PC-9 (cell line): ENCODE measurements around the gene YIF1B. TPM values are rescaled to one million over a fixed set of nuclear protein-coding genes. Genes with fewer than 3 reads are reported as not detected.

ENCODE experiments used
- BruUV-seq: library from RNA; stranded (reverse); fragments of 400-500 nt; replicated peaks from 2 replicates; lab custom pipeline; 2021; lab: Mats Ljungman, UMichigan
- CTCF ChIA-PET: fragments of 300-600 bp; sonication (Branson Sonifier 250); formaldehyde crosslinking; loops from one replicate; lab custom pipeline; 2022; ENCODE audit warnings: antibody characterized with exemption; lab: Charles Lee
- POLR2A ChIA-PET: fragments of 300-600 bp; sonication (Branson Sonifier 250); formaldehyde crosslinking; loops from one replicate; lab custom pipeline; 2022; ENCODE audit warnings: antibody characterized with exemption; ENCODE audit not compliant: unreplicated experiment; lab: Charles Lee
- DNase-seq, 2 experiments: peaks; one replicate each; pipeline versions ENCODE4 v3.0.0 to v3.0.0-alpha.2; 2015 to 2022; ENCODE audit warnings: mixed read lengths in 1 of 2
- H2AFZ ChIP-seq: fragments of 200-600 bp; sonication (generic); 2 replicates; pipeline ENCODE4 v1.8.1; 2017; ENCODE audit warnings: antibody characterized with exemption
- H3F3A ChIP-seq: fragments of 200-600 bp; sonication (generic); 2 replicates; pipeline ENCODE4 v1.8.1; 2017; ENCODE audit warnings: antibody characterized with exemption, mild to moderate bottlenecking, low read depth; ENCODE audit not compliant: insufficient read depth
- H3K27ac ChIP-seq: fragments of 200-600 bp; sonication (generic); 2 replicates; pipeline ENCODE4 v1.6.1; 2016; ENCODE audit warnings: mixed run types
- H3K27me3 ChIP-seq: fragments of 200-600 bp; sonication (generic); 2 replicates; pipeline ENCODE4 v1.6.1; 2016; ENCODE audit warnings: low read depth, mixed run types; ENCODE audit not compliant: insufficient read depth
- H3K36me3 ChIP-seq: fragments of 200-600 bp; sonication (generic); 2 replicates; pipeline ENCODE4 v1.6.1; 2016; ENCODE audit warnings: low read depth, mixed run types
- H3K4me1 ChIP-seq: fragments of 200-600 bp; sonication (generic); replicated peaks from 2 replicates; pipeline ENCODE4 v1.6.1; 2016; ENCODE audit warnings: mixed run types; ENCODE audit not compliant: insufficient read depth
- H3K4me2 ChIP-seq: fragments of 200-600 bp; sonication (generic); 2 replicates; pipeline ENCODE4 v1.6.1; 2017; ENCODE audit warnings: mixed run types
- H3K4me3 ChIP-seq: fragments of 200-600 bp; sonication (generic); 2 replicates; pipeline ENCODE4 v1.6.1; 2016; ENCODE audit warnings: mixed run types
- H3K79me2 ChIP-seq: fragments of 200-600 bp; sonication (generic); 2 replicates; pipeline ENCODE4 v1.6.1; 2017; ENCODE audit warnings: low read depth, mixed run types
- H3K9me2 ChIP-seq: fragments of 200-600 bp; sonication (generic); 2 replicates; pipeline ENCODE4 v1.8.1; 2017; ENCODE audit warnings: mild to moderate bottlenecking; ENCODE audit not compliant: insufficient read depth
- H3K9me3 ChIP-seq: fragments of 200-600 bp; sonication (generic); 2 replicates; pipeline ENCODE4 v1.8.1; 2016; ENCODE audit warnings: low read depth; ENCODE audit not compliant: insufficient read depth
- H4K20me1 ChIP-seq: fragments of 200-600 bp; sonication (generic); 2 replicates; pipeline ENCODE4 v1.8.1; 2017; ENCODE audit not compliant: insufficient read depth
- CTCF ChIP-seq: fragments of 200-600 bp; sonication (generic); conservative IDR thresholded peaks from 2 replicates; pipeline ENCODE4 v1.6.1; 2017; ENCODE audit warnings: mixed run types, antibody characterized with exemption, mild to moderate bottlenecking, moderate library complexity
- EZH2 ChIP-seq: fragments of 200-600 bp; sonication (generic); IDR thresholded peaks from 2 replicates; pipeline ENCODE4 v1.8.0; 2017; ENCODE audit warnings: antibody characterized with exemption, low read depth
- intact Hi-C: fragments of 100-400 bp; cut with micrococcal nuclease; formaldehyde crosslinking; loops from one replicate; pipeline ENCODE4 v1.10.0; 2022; ENCODE audit not compliant: unreplicated experiment
- total RNA-seq: library from RNA; stranded (reverse); gene quantifications from 2 replicates; pipeline ENCODE4 v1.2.3, GENCODE V29; 2021

The YIF1B gene
- total RNA-seq, 1 experiment from 2014 or later: 39.8 TPM

DNA sequence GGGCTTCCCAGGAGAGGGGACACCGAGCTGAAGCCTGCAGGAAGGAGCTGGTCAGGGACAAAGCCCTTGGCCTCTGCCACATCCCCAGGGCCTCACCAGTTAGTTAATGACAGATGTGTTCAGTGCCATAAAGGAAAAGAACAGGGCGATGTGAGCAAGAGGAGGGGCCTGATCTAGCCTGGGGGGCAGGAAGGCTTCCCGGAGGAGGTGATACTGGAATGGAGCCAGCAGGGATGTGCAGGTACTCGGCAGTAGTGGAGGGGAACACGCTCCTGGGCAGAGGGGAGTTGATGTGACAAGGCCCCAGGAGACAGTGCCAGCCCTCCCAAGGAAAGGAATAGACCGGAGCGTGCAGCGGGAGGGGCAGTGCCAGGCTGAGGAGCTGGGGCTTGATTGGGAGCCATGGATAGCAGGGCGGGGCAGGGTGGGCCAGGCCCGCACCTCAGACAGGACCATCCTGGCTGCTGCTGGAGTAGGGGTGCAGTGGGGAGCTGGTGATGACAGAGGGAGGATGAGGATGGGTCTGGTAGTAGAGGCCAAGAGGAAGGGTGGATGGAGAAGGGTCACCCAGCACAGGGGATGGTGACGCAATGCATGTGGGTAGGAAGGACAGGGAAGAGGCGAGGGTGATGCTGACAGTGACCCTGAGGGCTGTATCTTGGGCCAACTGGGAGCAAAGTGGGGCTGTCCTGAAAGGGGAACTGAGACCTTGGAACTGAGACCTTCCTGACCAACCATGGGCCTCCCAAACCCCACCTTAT is 7.6 kb downstream of the YIF1B start:
- Histone ChIP-seq H3K4me3 (no peak overlapping the region), H3K79me2 (peaks cover 24% of the 10 kb centered on the region), H3K4me1 (peaks cover 12% of the 10 kb centered on the region; the same call in 1 of the 2 replicates), H3K9me3 (no peaks in the 10 kb centered on the region), H2AFZ (no peak overlapping the region), H3F3A (peaks cover 19% of the 10 kb centered on the region; the same call in 1 of the 2 replicates), H3K4me2 (no peak overlapping the region), H3K27me3 (no peaks in the 10 kb centered on the region), H3K27ac (no peak overlapping the region), H3K36me3 (peaks cover 3% of the 10 kb centered on the region; the same call in 1 of the 2 replicates), H3K9me2 (no peaks in the 10 kb centered on the region), H4K20me1 (peaks cover 3% of the 10 kb centered on the region; the same call in 1 of the 2 replicates)
- TF ChIP-seq CTCF: no peak
- TF ChIP-seq EZH2: no peak
- CTCF ChIA-PET: no interaction called here
- no peak for DNase-seq
- intact Hi-C loops: no loop called here
- no TSS peak for BruUV-seq
- POLR2A ChIA-PET: interaction anchor here (0.6 to 0.7 kb wide), 2 partner anchors 42 to 485 kb away, joined by 4 to 6 read pairs; no protein-coding TSS in a partner anchor

GRCh38 chr19:38307597-38307996 is 8.2 kb downstream of the YIF1B start:
- Histone ChIP-seq H3K4me1 (peaks cover 18% of the 10 kb centered on the region), H3K4me2 (no peak overlapping the region), H3K27me3 (no peaks in the 10 kb centered on the region), H3K9me3 (no peaks in the 10 kb centered on the region), H3F3A (peaks cover 24% of the 10 kb centered on the region), H4K20me1 (peaks cover 3% of the 10 kb centered on the region; the same call in 1 of the 2 replicates), H2AFZ (no peak overlapping the region), H3K4me3 (no peak overlapping the region), H3K36me3 (peaks cover 3% of the 10 kb centered on the region; the same call in 1 of the 2 replicates), H3K79me2 (peaks cover 30% of the 10 kb centered on the region), H3K9me2 (no peaks in the 10 kb centered on the region), H3K27ac (no peak overlapping the region)
- CTCF ChIA-PET: no interaction called here
- no TSS peak for BruUV-seq
- POLR2A ChIA-PET: interaction anchor here (0.7 kb wide), 1 partner anchor 486 kb away, joined by 4 read pairs; no protein-coding TSS in a partner anchor
- no peak for DNase-seq
- intact Hi-C loops: no loop called here
- no peak for TF ChIP-seq EZH2
- TF ChIP-seq CTCF: no peak

- Histone ChIP-seq H4K20me1 (peaks cover 3% of the 10 kb centered on the region; the same call in 1 of the 2 replicates), H3K27me3 (no peaks in the 10 kb centered on the region), H2AFZ (no peak overlapping the region), H3K4me3 (no peak overlapping the region), H3K9me2 (no peaks in the 10 kb centered on the region), H3K27ac (no peak overlapping the region), H3K4me2 (no peak overlapping the region), H3F3A (peaks cover 27% of the 10 kb centered on the region), H3K4me1 (peaks cover 23% of the 10 kb centered on the region), H3K9me3 (no peaks in the 10 kb centered on the region), H3K79me2 (peaks cover 36% of the 10 kb centered on the region), H3K36me3 (peaks cover 3% of the 10 kb centered on the region; the same call in 1 of the 2 replicates)
- DNase-seq: no peak
- BruUV-seq: no TSS peak
- CTCF ChIA-PET: no interaction called here
- no peak for TF ChIP-seq EZH2
- no peak for TF ChIP-seq CTCF
- intact Hi-C loops: no loop called here
- POLR2A ChIA-PET: interaction anchor here (0.7 kb wide), 1 partner anchor 486 kb away, joined by 4 read pairs; no protein-coding TSS in a partner anchor
Measured at GRCh38 chr19:38307076-38307475, 8.7 kb downstream of the YIF1B start.
